HG02798 (cell line): ENCODE measurements around the gene CDH19.
A peak's percentile ranks its signal among the peaks of the same experiment; 100 is the strongest.

Experiments
- ATAC-seq: cut with Tn5 transposase; IDR thresholded peaks from one replicate; pipeline ENCODE4 v1.9.1; 2021; ENCODE audit warnings: mild to moderate bottlenecking; ENCODE audit not compliant: unreplicated experiment, poor library complexity

Gene CDH19

DNA sequence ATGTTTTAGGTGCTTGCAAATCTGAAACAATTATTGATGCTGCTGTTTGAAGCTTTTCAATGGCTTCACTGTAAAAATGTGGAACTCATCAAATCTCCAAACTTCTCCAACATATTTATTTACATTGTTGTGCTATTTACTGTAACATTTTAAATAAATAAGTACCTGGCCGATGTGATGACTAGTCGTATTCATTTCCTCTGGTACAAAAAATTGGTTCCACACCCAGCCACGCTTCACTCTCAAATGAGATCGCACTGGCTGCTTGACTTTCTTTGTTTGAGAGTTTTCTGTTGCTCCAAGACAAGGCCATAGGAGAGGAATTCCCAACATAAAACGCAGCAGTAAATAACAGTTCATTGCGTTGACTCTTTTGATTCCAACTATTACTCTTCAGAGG, 32.0 kb downstream of the CDH19 start:
- no peak for ATAC-seq

DNA sequence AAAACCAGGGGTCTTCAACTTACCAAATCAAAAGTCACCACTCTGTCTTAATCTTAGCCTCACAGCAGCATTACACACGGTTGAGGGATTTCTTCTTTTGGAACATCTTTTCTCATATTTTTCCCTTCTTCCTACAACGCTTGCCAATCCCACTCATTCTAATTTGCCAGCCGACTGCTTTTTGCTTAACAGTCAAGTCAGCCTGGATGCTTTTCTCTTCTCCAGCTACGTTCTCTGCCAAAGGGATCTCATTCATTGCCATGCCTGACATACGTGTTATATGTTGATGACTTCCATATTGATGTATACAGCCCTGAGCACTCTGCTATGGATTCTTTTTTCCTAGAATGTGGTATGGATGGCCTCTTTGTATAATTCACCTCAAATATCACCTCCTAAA, 37.3 kb downstream of the CDH19 start:
- ATAC-seq, result no peak

DNA sequence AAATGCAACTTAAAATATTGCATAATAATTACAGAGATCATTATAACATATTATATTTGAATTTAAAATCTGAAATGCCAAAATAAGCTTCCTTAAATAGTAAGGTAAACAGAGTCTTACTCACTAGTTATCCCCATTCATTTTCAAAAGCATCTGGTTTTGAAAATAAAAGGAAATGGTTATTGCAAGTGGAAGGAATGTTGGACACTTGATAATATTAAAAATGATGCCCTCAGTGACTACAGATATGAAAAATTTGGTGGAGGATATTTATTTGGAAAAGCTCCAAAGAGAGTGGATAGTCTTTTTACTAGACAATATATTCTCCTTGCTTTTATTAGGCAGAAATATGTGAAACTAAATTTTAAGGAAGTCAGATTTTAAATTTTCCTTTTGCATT, 39.7 kb downstream of the CDH19 start:
- no peak for ATAC-seq

DNA sequence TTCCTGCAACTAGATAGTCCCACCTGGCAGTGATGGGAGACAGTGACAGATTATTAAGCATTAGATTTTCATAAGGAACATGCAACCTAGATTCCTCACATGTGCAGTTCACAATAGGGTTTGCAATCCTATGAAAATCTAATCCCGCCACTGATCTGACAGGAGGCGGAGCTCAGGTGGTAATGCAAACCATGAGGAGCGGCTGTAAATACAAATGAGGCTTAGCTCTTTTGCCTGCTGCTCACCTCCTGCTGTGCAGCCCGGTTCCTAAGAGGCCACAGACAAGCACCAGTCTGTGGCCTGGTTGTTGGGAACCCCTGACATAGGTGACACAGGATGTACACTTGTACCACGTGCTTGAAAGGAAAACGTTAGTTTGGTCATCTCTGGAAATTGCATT, 41.6 kb downstream of the CDH19 start:
- no peak for ATAC-seq

DNA sequence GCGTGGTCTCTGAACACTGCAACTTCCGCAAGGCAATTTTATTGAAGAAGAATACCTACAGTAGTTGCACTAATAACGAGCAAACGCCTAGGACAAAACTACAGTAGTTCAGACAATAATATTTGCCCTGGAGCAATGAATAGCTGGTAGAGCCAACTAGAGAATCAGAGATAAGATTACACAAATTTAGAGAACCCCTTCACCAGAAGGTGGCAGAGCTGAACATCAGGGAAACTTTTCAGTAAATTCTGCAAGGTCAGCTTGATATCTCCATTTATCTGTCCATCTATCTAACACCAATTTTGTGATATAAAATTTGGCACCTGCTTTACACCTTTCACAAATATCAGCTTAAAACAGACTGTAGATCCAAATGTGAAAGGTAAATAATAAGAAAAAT, 43.8 kb downstream of the CDH19 start:
- ATAC-seq, result no peak

DNA sequence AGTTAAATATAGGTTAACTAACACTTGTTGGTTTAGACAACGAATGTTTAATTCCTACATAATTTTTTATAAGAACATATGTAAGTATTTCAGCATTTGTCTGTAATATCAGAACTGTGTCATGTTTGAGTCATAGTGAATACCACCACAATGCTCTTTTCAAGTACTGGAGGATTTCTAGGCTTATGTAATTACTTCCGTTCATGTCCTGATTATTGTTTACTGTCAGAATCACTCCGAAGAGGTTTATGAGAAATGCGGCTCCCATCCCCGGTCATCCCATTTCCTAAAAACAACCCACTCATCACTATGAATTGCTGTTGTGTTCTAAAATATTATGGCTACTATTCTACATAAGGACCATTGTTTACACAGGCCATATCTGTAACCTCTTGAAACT, 45.1 kb downstream of the CDH19 start:
- ATAC-seq, result no peak

DNA sequence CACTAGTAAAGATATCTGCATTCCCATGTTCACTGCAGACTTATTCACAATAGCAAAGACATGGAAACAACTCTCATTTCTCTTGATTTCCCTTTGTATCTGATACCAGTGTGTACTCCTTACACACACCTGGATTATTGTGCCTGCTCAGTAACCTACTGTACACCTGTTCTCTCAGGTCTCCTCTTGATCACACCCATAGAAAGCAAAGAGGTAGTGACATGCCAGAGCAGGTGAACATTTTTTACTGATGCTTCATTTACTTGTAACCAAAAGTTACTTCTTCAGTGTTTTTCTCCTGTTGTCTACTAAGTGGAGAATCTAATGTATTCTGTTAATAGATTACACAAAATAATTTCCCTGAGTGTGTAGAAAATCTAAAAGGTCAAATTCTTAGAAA, 46.8 kb downstream of the CDH19 start:
- no peak for ATAC-seq

DNA sequence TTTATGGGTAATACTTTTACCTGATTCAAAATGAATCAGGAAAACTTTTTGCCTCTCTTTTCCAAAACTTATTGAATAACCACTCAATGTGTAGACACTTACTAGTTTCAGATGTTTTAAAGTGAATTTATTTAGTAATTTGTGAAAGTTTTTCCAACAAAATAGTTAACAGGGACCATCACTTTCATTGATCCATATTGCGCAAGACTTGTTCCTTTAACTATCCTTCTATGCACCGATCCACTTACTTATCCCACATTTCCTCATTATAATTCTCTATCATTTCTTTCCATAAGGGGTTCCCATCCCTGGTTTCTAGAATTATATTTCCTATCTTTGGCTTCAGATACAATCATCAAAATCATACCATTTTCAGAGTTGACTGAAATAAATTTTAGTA, 48.3 kb downstream of the CDH19 start:
- ATAC-seq, result no peak

DNA sequence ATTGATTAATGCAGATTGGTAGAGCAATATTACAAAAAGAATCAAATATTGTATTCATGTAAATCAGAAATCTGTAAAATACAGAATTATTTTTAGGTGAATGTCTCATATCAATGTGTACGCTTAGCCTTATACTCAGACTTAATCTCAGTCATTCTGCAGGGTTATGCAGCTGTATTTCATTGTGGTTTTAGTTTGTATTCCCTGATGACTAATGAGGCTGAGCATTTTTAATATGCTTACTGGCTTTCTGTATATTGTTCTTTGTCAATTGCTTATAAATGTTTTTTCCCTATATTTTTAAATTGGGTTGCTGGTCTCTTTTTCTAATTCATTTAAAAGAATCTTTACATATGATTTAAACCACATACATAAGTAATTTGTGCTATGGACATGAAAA, 50.1 kb downstream of the CDH19 start:
- ATAC-seq, result no peak

DNA sequence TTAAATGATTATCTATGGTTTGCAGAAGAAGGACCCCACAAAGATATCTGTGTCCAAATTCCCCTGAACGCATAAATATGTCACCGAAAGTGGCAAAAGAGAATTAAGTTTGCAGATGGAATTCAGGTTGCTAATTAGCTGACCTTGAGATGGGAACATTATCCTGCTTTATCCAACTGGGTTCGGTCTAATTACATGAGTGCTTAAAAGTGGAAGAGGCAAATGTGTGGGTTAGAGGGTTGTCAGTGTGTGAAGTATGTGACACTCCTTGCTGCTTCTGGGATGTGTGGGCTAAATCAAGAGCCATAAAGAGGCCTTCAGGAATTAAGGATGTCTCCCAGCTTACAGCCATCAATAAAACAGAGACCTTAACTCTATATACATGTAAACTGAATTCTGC, 53.5 kb downstream of the CDH19 start:
- no peak for ATAC-seq

DNA sequence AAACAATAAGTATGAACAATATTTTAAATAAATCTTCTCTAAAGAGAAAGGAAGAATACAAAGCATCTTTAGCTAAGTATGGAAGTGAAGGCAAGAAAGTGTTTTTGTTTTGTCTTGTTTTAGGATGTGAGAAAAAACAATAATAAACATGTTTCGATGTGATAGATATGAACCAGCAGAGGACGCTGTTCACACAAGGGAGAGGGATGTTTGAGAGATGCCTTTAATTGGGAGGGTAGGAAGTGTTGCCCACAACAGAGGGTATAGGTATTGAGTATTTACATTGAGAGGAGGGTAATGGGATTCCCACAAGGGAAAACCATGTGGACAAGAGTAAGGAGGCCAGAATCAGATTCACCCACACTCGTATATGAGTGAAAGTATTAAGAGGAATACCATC, 55.1 kb downstream of the CDH19 start:
- ATAC-seq, result no peak

DNA sequence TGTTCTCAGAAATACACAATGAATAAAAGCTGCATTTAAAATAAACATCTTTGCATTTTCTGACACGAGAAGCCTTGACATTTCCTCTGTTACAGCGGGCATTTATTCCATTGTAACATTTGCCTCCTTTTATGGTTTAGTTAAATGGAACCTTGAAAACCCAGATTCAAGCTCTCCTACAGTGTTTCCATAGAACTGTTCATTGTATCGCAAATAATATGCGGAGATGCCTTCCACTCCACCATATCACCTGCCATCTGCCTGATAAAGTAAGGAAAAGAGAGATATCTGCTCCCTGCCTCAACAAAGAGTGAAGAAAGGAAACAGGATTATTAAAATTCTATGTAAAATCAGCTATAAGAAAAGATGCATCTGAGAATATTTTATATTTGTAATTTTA, 69.8 kb downstream of the CDH19 start:
- ATAC-seq, result no peak

DNA sequence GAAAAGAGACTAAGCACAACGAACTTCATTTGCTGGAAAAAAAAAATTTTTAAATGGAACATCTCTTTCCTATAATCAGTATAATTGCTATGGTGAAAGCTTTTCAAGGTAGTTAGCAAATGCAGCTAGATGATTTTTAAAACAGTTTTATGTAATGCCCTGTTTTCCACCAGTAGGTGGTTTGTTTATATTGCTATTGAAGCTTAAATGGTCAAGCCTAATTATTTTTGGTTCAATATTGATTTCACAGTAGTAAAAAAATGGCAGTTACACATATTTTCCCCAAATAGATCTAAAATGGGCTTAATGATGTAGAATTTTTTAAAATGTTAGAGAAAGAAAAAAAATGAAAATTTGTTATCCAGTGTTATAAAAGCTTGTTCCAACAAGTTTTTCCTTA, 70.2 kb downstream of the CDH19 start:
- no peak for ATAC-seq

DNA sequence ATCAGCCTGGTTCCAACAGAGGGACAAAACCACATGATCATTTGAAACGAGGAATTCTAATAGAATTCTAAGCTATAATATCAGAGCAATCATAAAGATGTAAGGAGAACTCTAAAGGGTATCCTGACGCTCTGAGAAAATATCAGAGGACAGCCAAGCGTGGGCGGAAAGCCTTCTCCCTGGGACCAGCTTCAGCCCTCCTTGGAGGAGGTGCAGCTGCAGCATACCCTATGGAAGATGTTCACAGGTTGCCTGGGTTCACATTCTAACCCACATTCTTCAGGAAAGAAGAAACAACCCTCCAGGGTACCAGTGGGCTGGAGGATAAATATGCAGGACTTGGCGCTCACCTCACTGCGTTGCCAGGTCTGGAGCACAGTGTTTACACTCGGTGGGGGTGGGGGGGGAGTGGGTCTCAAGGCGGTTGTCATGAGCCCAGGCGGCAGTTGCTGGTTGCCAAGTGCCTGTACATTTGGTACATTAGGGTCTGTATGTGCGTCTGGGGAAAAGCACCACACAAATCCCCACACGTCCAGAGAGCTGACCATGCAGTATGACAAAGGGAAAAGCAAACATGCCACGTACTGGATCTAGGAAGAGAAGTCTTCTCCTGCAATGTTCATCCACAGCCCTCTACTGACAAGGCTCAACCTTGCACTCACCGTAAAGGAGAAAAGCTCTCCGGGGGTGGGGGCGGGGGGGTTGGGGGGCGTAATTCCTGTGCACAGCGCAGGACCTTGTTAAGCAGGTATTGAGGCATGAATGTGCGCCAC, 80.5 kb downstream of the CDH19 start:
- no peak for ATAC-seq

DNA sequence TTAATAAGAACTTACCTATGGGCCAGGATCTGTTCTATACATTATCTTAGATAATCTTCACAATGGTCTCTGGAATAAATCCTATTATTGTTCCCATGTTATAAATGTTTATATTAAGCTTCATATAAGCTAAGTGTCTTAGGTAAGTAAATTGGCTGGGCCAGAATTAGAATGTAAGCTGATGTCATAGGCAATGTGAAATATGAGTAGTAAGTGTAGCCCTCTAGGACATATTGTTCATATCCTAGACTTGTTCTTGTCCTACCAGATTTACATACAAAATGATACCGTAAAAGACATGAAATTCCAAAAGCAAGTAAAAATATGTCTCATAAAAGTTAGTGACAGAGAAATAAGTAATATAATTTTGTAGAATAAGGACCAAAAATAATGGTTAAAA, 89.9 kb downstream of the CDH19 start:
- no peak for ATAC-seq

DNA sequence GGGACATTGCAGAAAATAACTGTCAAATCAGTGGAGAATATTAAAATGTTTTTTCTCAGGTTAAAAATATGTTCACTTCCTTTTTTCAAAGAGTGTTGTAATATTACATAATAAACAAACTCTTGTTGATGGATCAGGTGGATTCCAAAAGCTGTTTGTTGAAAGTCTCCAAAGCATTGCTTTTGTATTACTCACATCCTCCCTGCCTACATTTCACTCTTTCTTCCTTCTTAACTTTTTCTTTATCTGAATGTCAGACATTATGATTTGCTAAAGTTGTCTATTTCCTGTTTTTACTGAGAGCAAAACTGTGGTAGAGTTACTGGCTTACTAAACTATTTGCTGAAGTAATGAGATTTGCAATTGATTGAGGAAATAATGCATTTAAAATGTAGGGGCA, 92.1 kb downstream of the CDH19 start:
- ATAC-seq, result no peak

DNA sequence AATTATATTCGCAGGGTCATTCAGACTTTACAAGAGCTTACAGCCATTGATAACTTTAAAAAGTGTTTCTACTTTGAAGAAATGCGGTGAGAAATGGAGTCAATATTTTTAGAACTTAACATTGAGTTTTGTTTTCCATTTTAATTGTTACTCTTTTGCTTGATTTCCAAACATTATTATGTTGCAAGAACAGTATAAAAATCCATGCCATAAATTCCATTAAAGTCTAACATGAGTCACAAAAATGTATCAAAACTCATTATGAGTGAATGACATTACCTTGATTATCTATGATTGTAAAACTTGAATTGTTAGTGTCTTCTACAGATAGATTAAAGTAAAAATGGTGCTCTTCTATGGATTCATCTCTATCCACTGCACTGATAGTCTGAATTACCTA, 92.6 kb downstream of the CDH19 start:
- ATAC-seq, result no peak

DNA sequence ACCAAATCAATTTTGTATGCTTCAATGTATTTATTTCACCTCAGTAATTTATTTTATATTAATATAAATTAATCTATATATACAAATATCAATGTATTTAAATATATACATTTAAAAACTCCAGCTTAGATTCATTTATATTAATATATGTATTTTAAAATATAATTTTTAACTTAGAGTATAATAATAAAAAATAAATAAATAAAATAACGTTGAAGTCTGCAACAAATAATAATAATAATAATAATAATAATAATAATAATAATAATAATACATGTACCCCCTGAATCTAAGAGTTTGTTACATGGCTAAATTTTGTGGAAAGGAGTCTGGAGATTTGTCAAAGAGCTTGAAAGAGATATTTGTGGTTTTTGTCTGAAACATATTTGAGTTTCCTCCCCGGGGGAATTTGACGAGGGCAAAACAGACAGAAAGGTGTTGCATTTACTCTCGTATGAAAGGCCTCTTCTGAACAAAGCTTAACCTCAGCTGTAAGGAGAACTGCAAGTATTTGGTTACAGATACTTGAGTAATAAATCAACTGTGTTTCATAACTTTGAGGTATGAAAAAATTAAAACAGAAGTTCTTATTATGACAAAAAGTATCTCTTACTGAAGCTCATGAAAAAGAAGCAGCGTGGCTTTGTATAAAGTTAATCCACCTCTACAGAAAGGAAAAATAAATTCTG, 93.4 kb downstream of the CDH19 start:
- no peak for ATAC-seq

DNA sequence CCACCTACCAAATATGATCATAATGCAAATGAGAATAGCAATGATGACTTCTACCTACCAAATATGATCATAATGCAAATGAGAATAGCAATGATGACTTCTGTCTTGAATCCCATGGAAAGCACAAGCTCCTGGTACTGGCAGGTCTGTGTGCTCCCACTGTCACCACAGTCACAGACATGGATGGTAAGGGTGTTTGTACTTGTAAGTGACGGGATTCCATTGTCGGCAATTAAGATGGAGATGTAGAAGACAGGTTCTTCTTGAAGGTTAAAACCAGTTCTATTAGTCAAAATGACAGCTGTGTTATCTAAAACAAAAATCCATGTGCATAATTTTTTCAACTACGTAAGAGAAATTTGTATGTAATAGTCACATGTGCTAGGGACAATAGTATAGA, 95.0 kb downstream of the CDH19 start:
- ATAC-seq, result no peak

DNA sequence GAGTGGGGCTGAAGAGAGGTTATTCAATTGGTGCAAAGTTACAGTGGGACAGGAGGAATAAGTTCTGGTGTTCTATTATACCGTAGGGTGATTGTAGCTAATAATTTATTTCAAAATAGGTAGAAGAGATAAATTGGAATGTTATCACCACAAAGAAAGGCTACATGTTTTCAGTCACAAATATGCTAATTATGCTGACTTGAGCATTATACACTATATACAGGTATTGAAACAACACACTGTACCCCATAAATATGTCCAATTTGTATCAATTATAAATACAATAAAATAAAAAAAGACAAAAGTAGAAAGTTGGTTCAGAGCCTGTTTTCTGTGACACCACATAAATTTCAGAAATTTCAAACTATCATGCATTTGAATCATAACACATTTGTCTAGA, 97.7 kb downstream of the CDH19 start:
- no peak for ATAC-seq

DNA sequence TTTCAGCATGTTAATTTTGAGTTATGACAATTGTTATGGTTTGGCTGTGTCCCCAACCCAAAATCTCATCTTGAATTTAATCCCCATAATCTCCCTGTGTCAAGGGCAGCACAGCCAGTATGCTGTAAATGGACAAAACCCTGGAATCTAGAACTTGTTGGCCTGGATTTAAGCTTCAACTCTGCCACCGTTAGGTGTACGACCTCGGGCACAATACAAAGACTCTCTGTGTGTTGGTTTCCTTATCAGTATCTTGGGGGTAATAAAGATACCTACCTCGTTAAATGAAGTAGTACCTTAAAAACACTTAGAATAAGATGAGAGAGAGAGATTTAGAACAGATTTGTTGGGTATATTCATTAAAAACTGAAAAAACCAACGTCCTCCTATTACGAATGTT, 106.5 kb downstream of the CDH19 start:
- ATAC-seq, result no peak

DNA sequence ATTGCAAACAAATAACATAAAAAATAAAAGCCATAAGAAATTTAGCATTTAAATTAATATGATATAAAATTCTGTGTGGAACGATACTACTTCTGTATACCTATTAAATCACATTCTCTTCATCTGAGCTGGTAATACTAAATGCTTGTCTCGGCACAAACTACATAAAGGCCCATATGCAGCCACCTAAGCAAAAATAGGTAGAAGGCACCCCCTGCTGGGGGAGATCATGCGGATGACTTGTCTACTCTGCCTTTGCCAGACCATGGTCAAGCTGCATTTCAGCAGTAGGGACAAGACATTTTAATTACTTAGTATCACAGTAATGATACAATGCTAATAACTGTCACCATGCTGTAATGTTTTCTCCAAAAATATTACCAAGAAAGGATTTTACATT, 108.0 kb downstream of the CDH19 start:
- peak; percentile 46 for ATAC-seq
